ENCODE results near the gene RHCE.

- no peak for TF ChIP-seq CTCF (conservative IDR thresholded peaks at IDR 0.05; ENCODE audit: low read depth in 2 of 2)
- TF ChIP-seq EZH2 (IDR thresholded peaks at IDR 0.05; ENCODE audit: low read depth, unreplicated experiment), result no peak
- TF ChIP-seq POLR2AphosphoS5 (IDR thresholded peaks at IDR 0.05; ENCODE audit: low read depth), result no peak
- no peak for TF ChIP-seq EZH2phosphoT487 (IDR thresholded peaks at IDR 0.05; ENCODE audit: unreplicated experiment)
- no peak for TF ChIP-seq CREB1 (CRISPR knock-in tag; IDR thresholded peaks at IDR 0.05; ENCODE audit: low read depth)
- TF ChIP-seq REST (IDR thresholded peaks at IDR 0.05; ENCODE audit: unreplicated experiment), result no peak
- TF ChIP-seq JUNB (IDR thresholded peaks at IDR 0.05; ENCODE audit: unreplicated experiment), result no peak
- TF ChIP-seq STAT1 (IDR thresholded peaks at IDR 0.05; ENCODE audit: unreplicated experiment), result no peak
- no peak for TF ChIP-seq ETS1 (IDR thresholded peaks at IDR 0.05)
- TF ChIP-seq ZNF114 (CRISPR knock-in tag; IDR thresholded peaks at IDR 0.05), result no peak
Observed at GRCh38 chr1:25458541-25459298, 38.1 kb upstream of the RHCE start.
